Lower leg skin (tissue), 3 donors: Measurements from ENCODE around the gene BSPRY.
"Not testable (repeated sequence)": the region's sequence is repeated elsewhere in the genome, so short reads cannot be mapped to it uniquely, and the experiment has no call there.

ENCODE experiments used
- POLR2A ChIP-seq, 2 donors: fragments of 450-650 bp; IDR thresholded peaks; one replicate each; pipeline ENCODE4 v1.6.1; 2016 to 2017; ENCODE audit warnings: antibody characterized with exemption in 2 of 2, mild to moderate bottlenecking in 1 of 2, moderate library complexity in 1 of 2
- TF ChIP-seq, protein P1 (sequence below), 3 donors: fragments of 450-650 bp; IDR thresholded peaks; one replicate each; pipeline ENCODE4 v1.5.1; 2016; ENCODE audit warnings: antibody characterized with exemption in 3 of 3, mild to moderate bottlenecking in 3 of 3, moderate library complexity in 2 of 3

- TF ChIP-seq, protein P1, sequence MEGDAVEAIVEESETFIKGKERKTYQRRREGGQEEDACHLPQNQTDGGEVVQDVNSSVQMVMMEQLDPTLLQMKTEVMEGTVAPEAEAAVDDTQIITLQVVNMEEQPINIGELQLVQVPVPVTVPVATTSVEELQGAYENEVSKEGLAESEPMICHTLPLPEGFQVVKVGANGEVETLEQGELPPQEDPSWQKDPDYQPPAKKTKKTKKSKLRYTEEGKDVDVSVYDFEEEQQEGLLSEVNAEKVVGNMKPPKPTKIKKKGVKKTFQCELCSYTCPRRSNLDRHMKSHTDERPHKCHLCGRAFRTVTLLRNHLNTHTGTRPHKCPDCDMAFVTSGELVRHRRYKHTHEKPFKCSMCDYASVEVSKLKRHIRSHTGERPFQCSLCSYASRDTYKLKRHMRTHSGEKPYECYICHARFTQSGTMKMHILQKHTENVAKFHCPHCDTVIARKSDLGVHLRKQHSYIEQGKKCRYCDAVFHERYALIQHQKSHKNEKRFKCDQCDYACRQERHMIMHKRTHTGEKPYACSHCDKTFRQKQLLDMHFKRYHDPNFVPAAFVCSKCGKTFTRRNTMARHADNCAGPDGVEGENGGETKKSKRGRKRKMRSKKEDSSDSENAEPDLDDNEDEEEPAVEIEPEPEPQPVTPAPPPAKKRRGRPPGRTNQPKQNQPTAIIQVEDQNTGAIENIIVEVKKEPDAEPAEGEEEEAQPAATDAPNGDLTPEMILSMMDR (IDR thresholded peaks at IDR 0.05), result not testable (repeated sequence)
- not testable (repeated sequence) for TF ChIP-seq POLR2A (IDR thresholded peaks at IDR 0.05)
These were observed 29.9 kb downstream of the BSPRY start for GRCh38 chr9:113379094-113379828.
